ENCODE data around the gene ASAP2.

DNA sequence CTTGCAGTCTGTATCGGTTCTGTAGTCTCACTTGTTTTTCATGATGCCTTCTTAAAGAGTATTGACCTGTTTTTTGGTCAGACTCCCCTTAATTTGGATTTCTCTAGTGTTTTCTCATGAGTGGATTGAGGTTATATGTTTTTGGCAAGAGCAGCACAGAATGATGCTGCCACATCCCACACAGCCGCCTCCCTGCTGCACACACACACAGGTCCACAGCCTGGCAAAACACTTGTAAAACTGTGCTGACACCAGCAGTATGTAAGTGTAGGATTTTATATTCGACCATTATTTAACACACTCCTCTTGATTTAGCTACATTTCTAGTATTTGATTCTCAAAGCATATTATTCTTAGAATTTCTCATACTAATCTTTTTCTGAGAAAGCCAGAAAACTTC lies 148.7 kb downstream of the ASAP2 start:
- TF ChIP-seq, protein P1, sequence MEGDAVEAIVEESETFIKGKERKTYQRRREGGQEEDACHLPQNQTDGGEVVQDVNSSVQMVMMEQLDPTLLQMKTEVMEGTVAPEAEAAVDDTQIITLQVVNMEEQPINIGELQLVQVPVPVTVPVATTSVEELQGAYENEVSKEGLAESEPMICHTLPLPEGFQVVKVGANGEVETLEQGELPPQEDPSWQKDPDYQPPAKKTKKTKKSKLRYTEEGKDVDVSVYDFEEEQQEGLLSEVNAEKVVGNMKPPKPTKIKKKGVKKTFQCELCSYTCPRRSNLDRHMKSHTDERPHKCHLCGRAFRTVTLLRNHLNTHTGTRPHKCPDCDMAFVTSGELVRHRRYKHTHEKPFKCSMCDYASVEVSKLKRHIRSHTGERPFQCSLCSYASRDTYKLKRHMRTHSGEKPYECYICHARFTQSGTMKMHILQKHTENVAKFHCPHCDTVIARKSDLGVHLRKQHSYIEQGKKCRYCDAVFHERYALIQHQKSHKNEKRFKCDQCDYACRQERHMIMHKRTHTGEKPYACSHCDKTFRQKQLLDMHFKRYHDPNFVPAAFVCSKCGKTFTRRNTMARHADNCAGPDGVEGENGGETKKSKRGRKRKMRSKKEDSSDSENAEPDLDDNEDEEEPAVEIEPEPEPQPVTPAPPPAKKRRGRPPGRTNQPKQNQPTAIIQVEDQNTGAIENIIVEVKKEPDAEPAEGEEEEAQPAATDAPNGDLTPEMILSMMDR (IDR thresholded peaks at IDR 0.05; ENCODE audit: insufficient read depth, low read length), result no peak
- no peak for TF ChIP-seq POLR2AphosphoS5 (IDR thresholded peaks at IDR 0.05; ENCODE audit: low read depth)
